Natural killer cell (primary cell): ENCODE results near the gene ZNF750. TPM values are rescaled to one million over a fixed set of nuclear protein-coding genes. Genes with fewer than 3 reads are reported as not detected.

Experiments used
- ATAC-seq, 3 donors: fragments of 150-1000 bp in 2 of 3; fragments of 200-7000 bp in 1 of 3; cut with Tn5 transposase; 1 replicate in 1 of 3; 2 replicates in 2 of 3; pipeline ENCODE4 v1.10.0; 2021; ENCODE audit warnings: mild to moderate bottlenecking in 2 of 3, moderate library complexity in 2 of 3
- DNase-seq, 2 donors: peaks; one replicate each; pipeline versions ENCODE4 v3.0.0 to v3.0.0-alpha.2; 2013 to 2021; ENCODE audit warnings: mixed read lengths in 1 of 2
- H3K27ac ChIP-seq: one replicate; pipeline ENCODE4 v1.5.1; 2013; ENCODE audit warnings: mild to moderate bottlenecking, low read length
- H3K27me3 ChIP-seq: one replicate; pipeline ENCODE4 v1.6.1; 2013; ENCODE audit warnings: low read length; ENCODE audit not compliant: control insufficient read depth, insufficient read depth
- H3K36me3 ChIP-seq: one replicate; pipeline ENCODE4 v1.6.1; 2013; ENCODE audit warnings: low read length; ENCODE audit not compliant: control insufficient read depth, insufficient read depth
- H3K4me1 ChIP-seq: one replicate; pipeline ENCODE4 v1.6.1; 2013; ENCODE audit warnings: low read length; ENCODE audit not compliant: control insufficient read depth, insufficient read depth
- H3K4me3 ChIP-seq: one replicate; pipeline ENCODE4 v1.5.1; 2013; ENCODE audit warnings: low read length
- H3K9me3 ChIP-seq: one replicate; pipeline ENCODE4 v1.6.1; 2013; ENCODE audit warnings: low read length; ENCODE audit not compliant: control insufficient read depth, insufficient read depth
- H3K27ac Mint-ChIP-seq, 2 donors: one replicate each; pipeline ENCODE4 v1.8.0; 2022; ENCODE audit warnings: mild to moderate bottlenecking in 2 of 2, mixed read lengths in 2 of 2, moderate library complexity in 1 of 2
- H3K27me3 Mint-ChIP-seq, 2 donors: one replicate each; pipeline ENCODE4 v1.8.0; 2022; ENCODE audit warnings: low read depth in 2 of 2, mixed read lengths in 2 of 2
- H3K36me3 Mint-ChIP-seq: one replicate; pipeline ENCODE4 v1.8.0; 2022; ENCODE audit warnings: mixed read lengths
- H3K4me1 Mint-ChIP-seq, 2 donors: one replicate each; pipeline ENCODE4 v1.8.0; 2022; ENCODE audit warnings: mixed read lengths in 2 of 2
- H3K4me3 Mint-ChIP-seq: one replicate; pipeline ENCODE4 v1.8.0; 2022; ENCODE audit warnings: mild to moderate bottlenecking, moderate library complexity, mixed read lengths
- H3K9me3 Mint-ChIP-seq, 2 donors: one replicate each; pipeline ENCODE4 v1.8.0; 2022; ENCODE audit warnings: mixed read lengths in 2 of 2
- CTCF ChIP-seq: fragments of 200-600 bp; IDR thresholded peaks from one replicate; pipeline ENCODE4 v1.8.0; 2022; ENCODE audit warnings: antibody characterized with exemption
- WGBS: methylation state at CpG from one replicate; pipeline ENCODE4 v1.1.7; 2013; ENCODE audit warnings: missing lambda C conversion rate; ENCODE audit not compliant: insufficient coverage; 5-methylcytosine and 5-hydroxymethylcytosine counted together
- intact Hi-C: fragments of 100-400 bp; cut with micrococcal nuclease; formaldehyde crosslinking; loops from one replicate; pipeline ENCODE4 v1.14.2; 2022
- total RNA-seq, 4 donors: library from RNA; stranded (reverse); fragments of 120-200 nt in 1 of 4; gene quantifications; one replicate each; pipeline versions ENCODE4 v1.2.3 to v1.2.4, GENCODE V29; 2013 to 2022

The ZNF750 gene
- total RNA-seq, 3 donors from 2014 or later (not counting 1 experiment from before 2014, with no cell fraction given) = not detected

GRCh38 chr17:82860606-82861392 is 21.0 kb upstream of the ZNF750 start:
- intact Hi-C loops = loop anchor here (5.0 to 10.0 kb wide), 2 partner anchors 78 to 194 kb away; no protein-coding TSS in a partner anchor
- peak overlapping the region; percentile 92 for H3K27ac ChIP-seq
- peaks cover 62 to 71% of the 10 kb centered on the region in 2 donors for H3K4me1 Mint-ChIP-seq
- no peaks in the 10 kb centered on the region for H3K36me3 Mint-ChIP-seq
- DNase-seq (no peak), ATAC-seq (no peak)
- peak overlapping the region; percentile 91 to 98 for H3K27ac Mint-ChIP-seq
- TF ChIP-seq CTCF = no peak
- no peaks in the 10 kb centered on the region for H3K36me3 ChIP-seq
- H3K27me3 Mint-ChIP-seq = no peaks in the 10 kb centered on the region
- no peaks in the 10 kb centered on the region for H3K27me3 ChIP-seq
- no peaks in the 10 kb centered on the region for H3K9me3 Mint-ChIP-seq
- no peaks in the 10 kb centered on the region for H3K9me3 ChIP-seq
- peak overlapping the region; percentile 91 for H3K4me3 Mint-ChIP-seq
- H3K4me3 ChIP-seq = peak overlapping the region; percentile 23
- H3K4me1 ChIP-seq = peaks cover 76% of the 10 kb centered on the region
- WGBS = 85% methylated on average over 42 of the region's 42 CpGs

GRCh38 chr17:82859431-82860403 is 19.9 kb upstream of the ZNF750 start:
- DNase-seq (peak; percentile 38 to 81), ATAC-seq (peak; percentile 33 to 60 (median 38))
- Histone ChIP-seq H3K4me1 (peaks cover 65% of the 10 kb centered on the region), H3K27me3 (no peaks in the 10 kb centered on the region), H3K36me3 (peaks cover 2% of the 10 kb centered on the region), H3K9me3 (no peaks in the 10 kb centered on the region), H3K4me3 (peak overlapping the region; percentile 23), H3K27ac (peak overlapping the region; percentile 92)
- peak overlapping the region; percentile 91 to 98 for H3K27ac Mint-ChIP-seq
- intact Hi-C loops = loop anchor here (5.0 to 10.0 kb wide), 2 partner anchors 77 to 195 kb away; no protein-coding TSS in a partner anchor
- TF ChIP-seq CTCF = no peak
- H3K4me3 Mint-ChIP-seq = peak overlapping the region; percentile 91
- peaks cover 54 to 62% of the 10 kb centered on the region in 2 donors for H3K4me1 Mint-ChIP-seq
- H3K27me3 Mint-ChIP-seq = no peaks in the 10 kb centered on the region
- no peaks in the 10 kb centered on the region for H3K9me3 Mint-ChIP-seq
- 39% methylated on average over 21 of the region's 23 CpGs for WGBS
- no peaks in the 10 kb centered on the region for H3K36me3 Mint-ChIP-seq

- peak; percentile 26 to 55 (median 52) for ATAC-seq
- no peaks in the 10 kb centered on the region for H3K9me3 ChIP-seq
- peak in 1 of 2 donors; percentile 65 for DNase-seq
- no peaks in the 10 kb centered on the region for H3K9me3 Mint-ChIP-seq
- intact Hi-C loops = no loop called here
- no peak for TF ChIP-seq CTCF
- no peaks in the 10 kb centered on the region for H3K36me3 Mint-ChIP-seq
- peak overlapping the region; percentile 92 for H3K27ac ChIP-seq
- 74% methylated on average over 28 of the region's 28 CpGs for WGBS
- H3K4me3 ChIP-seq = no peak overlapping the region
- peak overlapping the region; percentile 91 for H3K4me3 Mint-ChIP-seq
- no peaks in the 10 kb centered on the region for H3K27me3 Mint-ChIP-seq
- H3K27me3 ChIP-seq = no peaks in the 10 kb centered on the region
- H3K27ac Mint-ChIP-seq = peak overlapping the region; percentile 91 to 98
- H3K4me1 Mint-ChIP-seq = peaks cover 51 to 61% of the 10 kb centered on the region in 2 donors
- H3K4me1 ChIP-seq = peaks cover 54% of the 10 kb centered on the region
- H3K36me3 ChIP-seq = peaks cover 3% of the 10 kb centered on the region
Observed at GRCh38 chr17:82858376-82859126, 18.7 kb upstream of the ZNF750 start.
